SU-DHL-6 (cell line): ENCODE measurements around the gene VTI1A.

Experiments used
- CTCF ChIP-seq: fragments of 200-600 bp; sonication (generic); IDR thresholded peaks from one replicate; pipeline ENCODE4 v1.5.1; 2017; ENCODE audit warnings: antibody characterized with exemption, mild to moderate bottlenecking, low read length, moderate library complexity; ENCODE audit not compliant: insufficient read depth, poor library complexity, severe bottlenecking
- EZH2phosphoT487 ChIP-seq: fragments of 200-600 bp; sonication (generic), shearing (Covaris generic); conservative IDR thresholded peaks from 2 replicates; pipeline ENCODE4 v1.6.1; 2018; ENCODE audit warnings: mild to moderate bottlenecking, antibody characterized with exemption, low read length, moderate library complexity, mixed read lengths

GRCh38 chr10:112587729-112588128, 140.7 kb downstream of the VTI1A start:
- TF ChIP-seq CTCF (no peak), EZH2phosphoT487 (no peak)
